GM19438 (cell line): Measurements from ENCODE around the gene LBHD2.

Experiments
- ATAC-seq: cut with Tn5 transposase; IDR thresholded peaks from one replicate; pipeline ENCODE4 v1.9.1; 2021; ENCODE audit warnings: low read depth; ENCODE audit not compliant: unreplicated experiment

LBHD2 gene

GRCh38 chr14:103067231-103067954 is 16.6 kb upstream of the LBHD2 start:
- no peak for ATAC-seq

GRCh38 chr14:103068351-103069073 is 15.5 kb upstream of the LBHD2 start:
- ATAC-seq = no peak

GRCh38 chr14:103070263-103070885 is 13.6 kb upstream of the LBHD2 start:
- no peak for ATAC-seq

GRCh38 chr14:103070971-103071542 is 13.0 kb upstream of the LBHD2 start:
- no peak for ATAC-seq

GRCh38 chr14:103071544-103072251 is 12.3 kb upstream of the LBHD2 start:
- ATAC-seq = no peak

- no peak for ATAC-seq
Observed at GRCh38 chr14:103072595-103073366, 11.2 kb upstream of the LBHD2 start.

GRCh38 chr14:103073367-103073875 is 10.6 kb upstream of the LBHD2 start:
- ATAC-seq = no peak

- no peak for ATAC-seq
Observed at GRCh38 chr14:103073876-103074728, 9.9 kb upstream of the LBHD2 start.

- no peak for ATAC-seq
Observed at GRCh38 chr14:103074729-103075367, 9.2 kb upstream of the LBHD2 start.

- no peak for ATAC-seq
Observed at GRCh38 chr14:103078420-103078749, 5.6 kb upstream of the LBHD2 start.

- no peak for ATAC-seq
Observed at GRCh38 chr14:103078860-103079587, 5.0 kb upstream of the LBHD2 start.

GRCh38 chr14:103081951-103082350 is 2.1 kb upstream of the LBHD2 start:
- no peak for ATAC-seq

GRCh38 chr14:103085106-103086091 is 1.4 kb downstream of the LBHD2 start:
- ATAC-seq = no peak

GRCh38 chr14:103086771-103087342 is 2.8 kb downstream of the LBHD2 start:
- no peak for ATAC-seq

GRCh38 chr14:103087343-103087835 is 3.4 kb downstream of the LBHD2 start:
- ATAC-seq = no peak

- ATAC-seq = no peak
Observed at GRCh38 chr14:103088921-103089320, 4.9 kb downstream of the LBHD2 start.
